DOHH2 (cell line): ENCODE measurements around the gene DPP4.
A peak's percentile ranks its signal among the peaks of the same experiment; 100 is the strongest.

Experiments
- H3F3A ChIP-seq: fragments of 200-600 bp; sonication (generic), shearing (Covaris generic); 2 replicates; pipeline ENCODE4 v1.6.0; 2016; ENCODE audit warnings: antibody characterized with exemption, mild to moderate bottlenecking; ENCODE audit not compliant: control insufficient read depth, insufficient read depth
- H3K27ac ChIP-seq: fragments of 200-600 bp; sonication (generic); 2 replicates; pipeline ENCODE4 v1.5.1; 2014; ENCODE audit warnings: low read depth, mild to moderate bottlenecking, low read length, moderate library complexity
- H3K27me3 ChIP-seq: fragments of 200-600 bp; sonication (generic); 2 replicates; pipeline ENCODE4 v1.6.1; 2014; ENCODE audit warnings: mild to moderate bottlenecking, low read length, mixed read lengths; ENCODE audit not compliant: control insufficient read depth
- H3K36me3 ChIP-seq: fragments of 200-600 bp; sonication (generic); 2 replicates; pipeline ENCODE4 v1.6.1; 2014; ENCODE audit warnings: mild to moderate bottlenecking, low read length, moderate library complexity, mixed read lengths; ENCODE audit not compliant: control insufficient read depth
- H3K4me1 ChIP-seq: fragments of 200-600 bp; sonication (generic); 2 replicates; pipeline ENCODE4 v1.6.1; 2014; ENCODE audit warnings: mild to moderate bottlenecking, low read length, mixed read lengths; ENCODE audit not compliant: control insufficient read depth
- H3K4me2 ChIP-seq: fragments of 200-600 bp; sonication (generic); 2 replicates; pipeline ENCODE4 v1.6.0; 2014; ENCODE audit warnings: mild to moderate bottlenecking, low read length, moderate library complexity
- H3K4me3 ChIP-seq: fragments of 200-600 bp; sonication (generic); 2 replicates; pipeline ENCODE4 v1.5.1; 2014; ENCODE audit warnings: mild to moderate bottlenecking, low read length, mixed read lengths
- H3K79me2 ChIP-seq: fragments of 200-600 bp; sonication (generic); 2 replicates; pipeline ENCODE4 v1.6.1; 2014; ENCODE audit warnings: mild to moderate bottlenecking, low read length, mixed read lengths; ENCODE audit not compliant: control insufficient read depth
- H3K9me2 ChIP-seq: fragments of 200-600 bp; sonication (generic); replicated peaks from 2 replicates; pipeline ENCODE4 v1.6.1; 2014; ENCODE audit warnings: mild to moderate bottlenecking, low read length, mixed read lengths; ENCODE audit not compliant: control insufficient read depth
- H3K9me3 ChIP-seq: fragments of 200-600 bp; sonication (generic); 2 replicates; pipeline ENCODE4 v1.6.1; 2014; ENCODE audit warnings: antibody characterized with exemption, low read length, mixed read lengths; ENCODE audit not compliant: control insufficient read depth, insufficient read depth
- H4K20me1 ChIP-seq: fragments of 200-600 bp; sonication (generic); 2 replicates; pipeline ENCODE4 v1.6.0; 2014; ENCODE audit warnings: low read depth, mild to moderate bottlenecking, antibody characterized with exemption, low read length, moderate library complexity; ENCODE audit not compliant: control insufficient read depth, insufficient read depth
- CTCF ChIP-seq: fragments of 200-600 bp; sonication (generic); IDR thresholded peaks from one replicate; pipeline ENCODE4 v1.5.1; 2014; ENCODE audit warnings: antibody characterized with exemption, mild to moderate bottlenecking, low read depth, low read length; ENCODE audit not compliant: poor library complexity, severe bottlenecking
- EZH2phosphoT487 ChIP-seq: fragments of 200-600 bp; sonication (generic); IDR thresholded peaks from 2 replicates; pipeline ENCODE4 v1.6.1; 2017; ENCODE audit warnings: borderline replicate concordance, mild to moderate bottlenecking, antibody characterized with exemption, low read length, moderate library complexity, mixed read lengths

Gene DPP4

GRCh38 chr2:161947836-161948235 lies 126.2 kb downstream of the DPP4 start:
- TF ChIP-seq CTCF (no peak), EZH2phosphoT487 (no peak)
- H3K4me2 ChIP-seq, result no peak overlapping the region
- no peaks in the 10 kb centered on the region for H3K9me3 ChIP-seq
- no peak overlapping the region for H3K27ac ChIP-seq
- no peaks in the 10 kb centered on the region for H3K36me3 ChIP-seq
- no peaks in the 10 kb centered on the region for H3K27me3 ChIP-seq
- no peaks in the 10 kb centered on the region for H3K79me2 ChIP-seq
- no peaks in the 10 kb centered on the region for H3F3A ChIP-seq
- H3K4me3 ChIP-seq, result no peak overlapping the region
- H4K20me1 ChIP-seq, result no peaks in the 10 kb centered on the region
- H3K9me2 ChIP-seq, result no peaks in the 10 kb centered on the region
- H3K4me1 ChIP-seq, result peaks cover 12% of the 10 kb centered on the region

GRCh38 chr2:161947406-161947805 lies 126.6 kb downstream of the DPP4 start:
- no peaks in the 10 kb centered on the region for H3K9me2 ChIP-seq
- no peaks in the 10 kb centered on the region for H4K20me1 ChIP-seq
- no peaks in the 10 kb centered on the region for H3K9me3 ChIP-seq
- TF ChIP-seq EZH2phosphoT487 (no peak), CTCF (no peak)
- no peak overlapping the region for H3K4me3 ChIP-seq
- no peaks in the 10 kb centered on the region for H3K36me3 ChIP-seq
- H3K4me1 ChIP-seq, result peaks cover 12% of the 10 kb centered on the region
- H3K27me3 ChIP-seq, result no peaks in the 10 kb centered on the region
- no peaks in the 10 kb centered on the region for H3K79me2 ChIP-seq
- no peak overlapping the region for H3K27ac ChIP-seq
- no peak overlapping the region for H3K4me2 ChIP-seq
- no peaks in the 10 kb centered on the region for H3F3A ChIP-seq

- Histone ChIP-seq H3K9me3 (no peaks in the 10 kb centered on the region), H3K27me3 (no peaks in the 10 kb centered on the region), H4K20me1 (no peaks in the 10 kb centered on the region), H3K36me3 (no peaks in the 10 kb centered on the region), H3K79me2 (no peaks in the 10 kb centered on the region), H3K9me2 (no peaks in the 10 kb centered on the region), H3K27ac (no peak overlapping the region), H3K4me3 (no peak overlapping the region), H3F3A (no peaks in the 10 kb centered on the region), H3K4me1 (peaks cover 12% of the 10 kb centered on the region), H3K4me2 (0 out of 2 replicates have a peak overlapping the region, but pooled peaks have one; percentile 7)
- TF ChIP-seq EZH2phosphoT487, result no peak
- peak; percentile 57 for TF ChIP-seq CTCF
Measured at GRCh38 chr2:161946489-161947107, 127.4 kb downstream of the DPP4 start.
